GM18498 (cell line): Measurements from ENCODE around the gene FRMD4A.
A peak's percentile ranks its signal among the peaks of the same experiment; 100 is the strongest.

Source experiments
- ATAC-seq: cut with Tn5 transposase; IDR thresholded peaks from one replicate; pipeline ENCODE4 v1.9.1; 2021; ENCODE audit warnings: mild to moderate bottlenecking, moderate library complexity; ENCODE audit not compliant: unreplicated experiment

FRMD4A gene

GRCh38 chr10:13699216-13699615 is 631.5 kb downstream of the FRMD4A start:
- ATAC-seq = no peak

- no peak for ATAC-seq
Observed at GRCh38 chr10:13698217-13698616, 632.5 kb downstream of the FRMD4A start.

- no peak for ATAC-seq
Observed at GRCh38 chr10:13696071-13696470, 634.7 kb downstream of the FRMD4A start.

GRCh38 chr10:13695588-13695987 is 635.1 kb downstream of the FRMD4A start:
- no peak for ATAC-seq

- no peak for ATAC-seq
Observed at GRCh38 chr10:13693783-13694700, 636.7 kb downstream of the FRMD4A start.

- ATAC-seq = peak; percentile 83
Observed at GRCh38 chr10:13690281-13690825, 640.4 kb downstream of the FRMD4A start.

- ATAC-seq = no peak
Observed at GRCh38 chr10:13686331-13686752, 644.4 kb downstream of the FRMD4A start.

- no peak for ATAC-seq
Observed at GRCh38 chr10:13685885-13686284, 644.8 kb downstream of the FRMD4A start.

GRCh38 chr10:13684806-13685482 is 645.8 kb downstream of the FRMD4A start:
- no peak for ATAC-seq

- ATAC-seq = no peak
Observed at GRCh38 chr10:13684252-13684791, 646.4 kb downstream of the FRMD4A start.

GRCh38 chr10:13683017-13683416 is 647.7 kb downstream of the FRMD4A start:
- ATAC-seq = no peak

GRCh38 chr10:13681960-13682359 is 648.8 kb downstream of the FRMD4A start:
- no peak for ATAC-seq

- ATAC-seq = no peak
Observed at GRCh38 chr10:13681528-13681927, 649.2 kb downstream of the FRMD4A start.

GRCh38 chr10:13681095-13681494 is 649.6 kb downstream of the FRMD4A start:
- ATAC-seq = no peak

GRCh38 chr10:13678101-13678843 is 652.5 kb downstream of the FRMD4A start:
- ATAC-seq = no peak

GRCh38 chr10:13674645-13675588 is 655.8 kb downstream of the FRMD4A start:
- no peak for ATAC-seq

GRCh38 chr10:13673156-13673555 is 657.6 kb downstream of the FRMD4A start:
- no peak for ATAC-seq

- no peak for ATAC-seq
Observed at GRCh38 chr10:13672548-13672947, 658.2 kb downstream of the FRMD4A start.

GRCh38 chr10:13671904-13672303 is 658.8 kb downstream of the FRMD4A start:
- no peak for ATAC-seq

- no peak for ATAC-seq
Observed at GRCh38 chr10:13670311-13670710, 660.4 kb downstream of the FRMD4A start.
